ENCODE data around the gene AGMAT. TPM values are rescaled to one million over a fixed set of nuclear protein-coding genes. Genes with fewer than 3 reads are reported as not detected.
"Not testable (repeated sequence)": the region's sequence is repeated elsewhere in the genome, so short reads cannot be mapped to it uniquely, and the experiment has no call there.

Gene AGMAT
- total and polyA plus RNA-seq, 2 of the 8 experiments (the other 6 are each of a cell fraction or from before 2014, with no cell fraction given): 3.7 to 5.8 TPM

DNA sequence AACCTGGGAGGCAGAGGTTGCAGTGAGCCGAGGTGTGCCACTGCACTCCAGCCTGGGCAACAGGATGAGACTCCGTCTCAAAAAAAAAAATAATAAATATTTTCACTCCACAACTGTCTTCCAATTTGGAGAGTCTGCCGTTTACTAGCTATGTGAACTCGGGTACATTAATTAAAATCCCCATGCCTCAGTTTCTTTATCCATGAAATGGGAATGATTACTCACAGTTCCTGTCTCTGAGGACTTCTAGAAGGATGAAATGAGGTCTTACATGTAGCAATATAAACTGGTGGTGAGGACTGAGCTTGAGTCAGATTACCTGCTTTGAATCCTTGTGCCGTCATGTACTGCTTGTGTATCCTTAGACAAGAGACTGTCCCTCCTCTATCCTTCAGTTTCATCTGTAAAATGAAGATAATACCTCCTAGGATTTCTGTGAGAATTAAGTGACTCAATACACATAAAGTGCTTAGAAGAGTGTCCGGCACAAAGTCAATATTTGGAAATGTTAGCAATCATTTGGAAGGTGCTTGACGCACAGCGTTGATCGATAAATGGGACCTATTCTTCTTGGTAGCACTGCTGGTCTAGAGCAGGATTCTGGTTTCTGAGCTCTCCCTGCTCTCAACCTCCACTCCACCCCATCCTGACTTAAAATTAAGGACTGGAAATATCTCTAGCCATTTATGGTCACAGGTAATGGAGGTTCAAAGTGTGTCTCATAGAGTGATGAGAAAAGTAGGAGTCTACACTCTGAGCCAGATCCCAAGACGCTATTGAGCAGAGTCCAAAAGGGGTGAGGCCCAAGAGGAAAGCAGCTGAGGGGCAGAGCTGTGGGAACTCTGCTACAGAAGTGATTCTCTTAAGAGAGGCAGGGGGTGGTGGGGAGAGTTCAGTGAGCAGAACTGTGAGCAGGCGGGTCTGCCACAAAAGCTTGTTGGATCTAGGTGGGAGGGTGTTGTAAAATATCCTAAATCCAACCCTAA is 20.8 kb upstream of the AGMAT start (continued):
- TF ChIP-seq YY1 (IDR thresholded peaks at IDR 0.05; ENCODE audit: low read depth, low read length) (no peak), ZNF274 (IDR thresholded peaks at IDR 0.05; ENCODE audit: borderline replicate concordance, extremely low read depth, low read length) (no peak)

DNA sequence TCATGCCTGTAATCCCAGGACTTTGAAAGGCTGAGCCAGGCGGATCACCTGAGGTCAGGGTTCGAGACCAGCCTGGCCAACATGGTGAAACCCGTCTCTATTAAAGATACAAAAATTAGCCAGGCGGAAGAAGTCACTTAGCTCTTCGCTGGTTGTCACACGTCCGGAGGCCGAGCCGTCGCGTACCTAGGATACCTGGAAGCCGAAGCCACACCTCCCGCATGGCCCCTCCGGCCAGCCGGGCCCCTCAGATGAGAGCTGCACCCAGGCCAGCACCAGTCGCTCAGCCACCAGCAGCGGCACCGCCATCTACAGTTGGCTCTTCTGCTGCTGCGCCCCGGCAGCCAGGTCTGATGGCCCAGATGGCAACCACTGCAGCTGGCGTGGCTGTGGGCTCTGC is 19.5 kb upstream of the AGMAT start:
- H2BK12ac ChIP-seq (ENCODE audit: low read depth, low read length); H3K23ac ChIP-seq (ENCODE audit: insufficient read length); H3K36me3 ChIP-seq (ENCODE audit: control insufficient read depth in 2 of 4, insufficient read depth in 4 of 4, low read length in 3 of 4); H3K79me2 ChIP-seq (ENCODE audit: control insufficient read depth in 1 of 2, insufficient read depth in 2 of 2, low read length in 2 of 2); H3K23me2 ChIP-seq (ENCODE audit: low read depth, low read length); FAIRE-seq; H3K18ac ChIP-seq (ENCODE audit: extremely low read depth, low read length); H3K9ac ChIP-seq (replicated peaks in 1 of 4; ENCODE audit: extremely low read depth in 1 of 4, low read depth in 3 of 4, low read length in 3 of 4); H3K14ac ChIP-seq (ENCODE audit: insufficient read length); H3K4me2 ChIP-seq (ENCODE audit: insufficient read depth in 1 of 2, low read depth in 2 of 2, low read length in 2 of 2); H2AFZ ChIP-seq (ENCODE audit: low read length); H3K27ac ChIP-seq (ENCODE audit: low read depth, low read length); H2BK15ac ChIP-seq (ENCODE audit: low read length); H3K9me3 ChIP-seq (ENCODE audit: insufficient read depth in 2 of 2, low read depth in 1 of 2, low read length in 1 of 2); H3K56ac ChIP-seq (replicated peaks; ENCODE audit: insufficient read length, low read depth, low read length); H2AK5ac ChIP-seq (ENCODE audit: low read depth, low read length); H4K5ac ChIP-seq (ENCODE audit: insufficient read length, low read depth, low read length); DNase-seq (ENCODE audit: low read depth in 1 of 2, low spot score in 2 of 2); H3K4ac ChIP-seq (replicated peaks; ENCODE audit: insufficient read length, low read depth, low read length); H3K4me1 ChIP-seq (replicated peaks in 1 of 4; ENCODE audit: control insufficient read depth in 3 of 4, insufficient read depth in 4 of 4, low read length in 3 of 4); H3K79me1 ChIP-seq (ENCODE audit: low read depth, low read length); H2BK5ac ChIP-seq (ENCODE audit: low read depth, low read length); H4K91ac ChIP-seq (replicated peaks; ENCODE audit: insufficient read length, low read length); H4K20me1 ChIP-seq (replicated peaks in 1 of 2; ENCODE audit: control insufficient read depth in 1 of 2, insufficient read depth in 2 of 2, low read length in 2 of 2); H2BK20ac ChIP-seq (ENCODE audit: low read length); H4K8ac ChIP-seq (ENCODE audit: extremely low read depth, insufficient read depth, low read length); H3K4me3 ChIP-seq (ENCODE audit: extremely low read depth in 1 of 4, insufficient read depth in 2 of 4, low read depth in 3 of 4, low read length in 4 of 4); H2BK120ac ChIP-seq (replicated peaks; ENCODE audit: low read depth, low read length): not testable (repeated sequence)
- peaks cover 2 to 11% (median 9%) of the 10 kb centered on the region in 4 experiments for H3K27me3 ChIP-seq (replicated peaks in 1 of 4; ENCODE audit: control insufficient read depth in 3 of 4, extremely low read depth in 1 of 4, insufficient read depth in 3 of 4, low read length in 3 of 4)
- WGBS, 2 experiments (ENCODE audit: extremely low coverage in 1 of 2, insufficient coverage in 1 of 2, insufficient read length in 1 of 2, insufficient replicate concordance in 2 of 2, low coverage in 1 of 2, low lambda C conversion rate in 2 of 2, missing lambda C conversion rate in 1 of 2): 96% methylated on average over 21 of the region's 21 CpGs; no CpG with 5 or more reads in 1 of the 2 experiments
- ChIA-PET CTCF (ENCODE audit: partially characterized antibody) (interaction anchor here (1.2 to 3.2 kb wide), 2 partner anchors 41 to 137 kb away, joined by 4 to 13 read pairs; partner anchors contain the start of gene TMEM82), POLR2A (ENCODE audit: partially characterized antibody) (interaction anchor here (1.2 to 4.4 kb wide), 3 partner anchors 8 to 19 kb away, joined by 3 to 37 read pairs (median 5); partner anchors contain the start of gene DDI2)
